H1 (cell line): ENCODE measurements around the gene AGPAT4. TPM values are rescaled to one million over a fixed set of nuclear protein-coding genes. Genes with fewer than 3 reads are reported as not detected.

Experiments used
- CTCF ChIA-PET: fragments of 300-600 bp; sonication (Branson Sonifier 250); formaldehyde crosslinking; loops from one replicate; lab custom pipeline; 2021; ENCODE audit not compliant: partially characterized antibody; lab: Charles Lee
- POLR2A ChIA-PET: fragments of 300-600 bp; sonication (Branson Sonifier 250); formaldehyde crosslinking; loops from one replicate; lab custom pipeline; 2021; ENCODE audit warnings: inconsistent platforms; ENCODE audit not compliant: partially characterized antibody; lab: Charles Lee
- DNase-seq, 2 experiments: peaks; one replicate each; pipeline versions ENCODE4 v3.0.0 to v3.0.0-alpha.2; 2010 to 2022; ENCODE audit warnings: low spot score in 2 of 2, low read depth in 1 of 2, mixed read lengths in 1 of 2
- FAIRE-seq: peaks from 2 replicates; lab custom pipeline; 2011; peaks lifted over from hg19 to GRCh38; lab: Jason Lieb, UNC
- H2AFZ ChIP-seq: 2 replicates; pipeline ENCODE4 v1.8.1; 2012; ENCODE audit warnings: low read length, inconsistent platforms
- H2AK5ac ChIP-seq: 2 replicates; pipeline ENCODE4 v1.6.1; 2013; ENCODE audit warnings: low read depth, low read length
- H2BK120ac ChIP-seq: replicated peaks from 2 replicates; pipeline ENCODE3; 2013; ENCODE audit warnings: low read depth, low read length, inconsistent platforms
- H2BK12ac ChIP-seq: 2 replicates; pipeline ENCODE4 v1.6.1; 2013; ENCODE audit warnings: low read depth, low read length
- H2BK15ac ChIP-seq: 2 replicates; pipeline ENCODE4 v1.6.1; 2013; ENCODE audit warnings: low read length
- H2BK20ac ChIP-seq: 2 replicates; pipeline ENCODE4 v1.6.1; 2013; ENCODE audit warnings: low read length
- H2BK5ac ChIP-seq: 2 replicates; pipeline ENCODE4 v1.6.1; 2013; ENCODE audit warnings: low read depth, low read length
- H3K14ac ChIP-seq: 2 replicates; pipeline ENCODE4 v1.6.1; 2013; ENCODE audit warnings: inconsistent platforms; ENCODE audit not compliant: insufficient read length
- H3K18ac ChIP-seq: 2 replicates; pipeline ENCODE4 v1.6.1; 2013; ENCODE audit warnings: low read length; ENCODE audit errors: extremely low read depth
- H3K23ac ChIP-seq: 2 replicates; pipeline ENCODE4 v1.6.1; 2013; ENCODE audit warnings: inconsistent platforms; ENCODE audit not compliant: insufficient read length
- H3K23me2 ChIP-seq: 2 replicates; pipeline ENCODE4 v1.6.1; 2013; ENCODE audit warnings: low read depth, low read length
- H3K27ac ChIP-seq: 2 replicates; pipeline ENCODE4 v1.6.1; 2011; ENCODE audit warnings: low read depth, low read length, inconsistent platforms
- H3K27me3 ChIP-seq, 4 experiments: replicated peaks in 1 of 4; 1 replicate in 1 of 4; 2 replicates in 3 of 4; pipeline versions ENCODE4 v1.6.1 to v1.8.1; 2011 to 2013; ENCODE audit warnings: low read length in 3 of 4, mild to moderate bottlenecking in 3 of 4, inconsistent platforms in 2 of 4, mixed read lengths in 2 of 4, moderate library complexity in 1 of 4; ENCODE audit not compliant: control insufficient read depth in 3 of 4, insufficient read depth in 3 of 4; ENCODE audit errors: extremely low read depth in 1 of 4
- H3K36me3 ChIP-seq, 4 experiments: 2 replicates each; pipeline versions ENCODE4 v1.6.1 to v1.8.1; 2011 to 2013; ENCODE audit warnings: mild to moderate bottlenecking in 4 of 4, low read length in 3 of 4, moderate library complexity in 2 of 4, control low read depth in 1 of 4, inconsistent platforms in 1 of 4; ENCODE audit not compliant: insufficient read depth in 4 of 4, control insufficient read depth in 2 of 4
- H3K4ac ChIP-seq: replicated peaks from 2 replicates; pipeline ENCODE3; 2013; ENCODE audit warnings: low read length, low read depth, mixed read lengths, inconsistent platforms; ENCODE audit not compliant: insufficient read length
- H3K4me1 ChIP-seq, 4 experiments: replicated peaks in 1 of 4; 1 replicate in 1 of 4; 2 replicates in 3 of 4; pipeline versions ENCODE4 v1.6.1 to v1.8.1; 2011 to 2013; ENCODE audit warnings: low read length in 3 of 4, inconsistent platforms in 2 of 4, mixed read lengths in 1 of 4; ENCODE audit not compliant: insufficient read depth in 4 of 4, control insufficient read depth in 3 of 4
- H3K4me2 ChIP-seq, 2 experiments: 2 replicates each; pipeline versions ENCODE4 v1.6.1 to v1.8.1; 2011 to 2013; ENCODE audit warnings: low read depth in 2 of 2, low read length in 2 of 2, control low read depth in 1 of 2, inconsistent platforms in 1 of 2, mild to moderate bottlenecking in 1 of 2; ENCODE audit not compliant: insufficient read depth in 1 of 2
- H3K4me3 ChIP-seq, 4 experiments: fragments of 200-600, 300-600 bp in 1 of 4; sonication (generic), shearing (Covaris generic), sonication (Bioruptor Twin) in 1 of 4; 2 replicates each; pipeline versions ENCODE4 v1.5.1 to v1.8.1; 2011 to 2016; ENCODE audit warnings: low read length in 4 of 4, low read depth in 3 of 4, control low read depth in 2 of 4, inconsistent platforms in 2 of 4, mild to moderate bottlenecking in 2 of 4, mixed read lengths in 1 of 4, moderate library complexity in 1 of 4; ENCODE audit not compliant: insufficient read depth in 2 of 4; ENCODE audit errors: extremely low read depth in 1 of 4
- H3K56ac ChIP-seq: replicated peaks from 2 replicates; pipeline ENCODE3; 2013; ENCODE audit warnings: low read depth, mild to moderate bottlenecking, mixed read lengths, low read length, inconsistent platforms; ENCODE audit not compliant: insufficient read length
- H3K79me1 ChIP-seq: 2 replicates; pipeline ENCODE4 v1.6.1; 2013; ENCODE audit warnings: low read depth, low read length, control low read depth
- H3K79me2 ChIP-seq, 2 experiments: 2 replicates each; pipeline versions ENCODE4 v1.6.1 to v1.8.1; 2012 to 2013; ENCODE audit warnings: low read length in 2 of 2, mild to moderate bottlenecking in 2 of 2, inconsistent platforms in 1 of 2; ENCODE audit not compliant: insufficient read depth in 2 of 2, control insufficient read depth in 1 of 2
- H3K9ac ChIP-seq, 4 experiments: replicated peaks in 1 of 4; 1 replicate in 1 of 4; 2 replicates in 3 of 4; pipeline versions ENCODE4 v1.6.1 to v1.8.1; 2011 to 2013; ENCODE audit warnings: low read depth in 3 of 4, low read length in 3 of 4, control low read depth in 2 of 4, mild to moderate bottlenecking in 2 of 4, moderate library complexity in 2 of 4, inconsistent platforms in 1 of 4; ENCODE audit errors: extremely low read depth in 1 of 4
- H3K9me3 ChIP-seq, 2 experiments: 2 replicates each; pipeline versions ENCODE4 v1.6.1 to v1.8.1; 2012 to 2013; ENCODE audit warnings: mild to moderate bottlenecking in 2 of 2, moderate library complexity in 2 of 2, control low read depth in 1 of 2, inconsistent platforms in 1 of 2, low read depth in 1 of 2, low read length in 1 of 2, mixed read lengths in 1 of 2; ENCODE audit not compliant: insufficient read depth in 2 of 2
- H4K20me1 ChIP-seq, 2 experiments: replicated peaks in 1 of 2; 2 replicates each; pipeline versions ENCODE3 to v1.8.1; 2011 to 2013; ENCODE audit warnings: inconsistent platforms in 2 of 2, low read length in 2 of 2, mild to moderate bottlenecking in 1 of 2; ENCODE audit not compliant: insufficient read depth in 2 of 2, control insufficient read depth in 1 of 2
- H4K5ac ChIP-seq: 2 replicates; pipeline ENCODE4 v1.6.1; 2013; ENCODE audit warnings: low read length, low read depth, mixed read lengths, inconsistent platforms; ENCODE audit not compliant: insufficient read length
- H4K8ac ChIP-seq: 2 replicates; pipeline ENCODE4 v1.8.0; 2013; ENCODE audit warnings: mild to moderate bottlenecking, moderate library complexity, low read length, inconsistent platforms; ENCODE audit not compliant: insufficient read depth; ENCODE audit errors: extremely low read depth
- H4K91ac ChIP-seq: replicated peaks from 2 replicates; pipeline ENCODE3; 2013; ENCODE audit warnings: low read length, mixed read lengths, inconsistent platforms; ENCODE audit not compliant: insufficient read length
- EGR1 ChIP-seq: IDR thresholded peaks from 2 replicates; pipeline ENCODE4 v1.6.1; 2011; ENCODE audit warnings: low read depth, low read length, borderline replicate concordance
- GABPA ChIP-seq: IDR thresholded peaks from 2 replicates; pipeline ENCODE4 v1.6.1; 2011; ENCODE audit warnings: mild to moderate bottlenecking, low read length, moderate library complexity, borderline replicate concordance; ENCODE audit not compliant: insufficient read depth
- HDAC2 ChIP-seq, 2 experiments: fragments of 300-600 bp in 1 of 2; sonication (generic) in 1 of 2; IDR thresholded peaks; 2 replicates each; pipeline ENCODE4 v1.6.1; 2011 to 2012; ENCODE audit warnings: low read depth in 2 of 2, low read length in 2 of 2, mild to moderate bottlenecking in 2 of 2, moderate library complexity in 2 of 2, borderline replicate concordance in 1 of 2, inconsistent platforms in 1 of 2
- RNF2 ChIP-seq: fragments of 200-900, 300-1000 bp; sonication (generic); IDR thresholded peaks from 2 replicates; pipeline ENCODE4 v1.7.1; 2016; ENCODE audit warnings: borderline replicate concordance, low read depth, mild to moderate bottlenecking, antibody characterized with exemption, low read length; ENCODE audit not compliant: poor library complexity, severe bottlenecking; ENCODE audit errors: missing control alignments
- SP1 ChIP-seq: IDR thresholded peaks from 2 replicates; pipeline ENCODE4 v1.6.1; 2011; ENCODE audit warnings: low read depth, low read length
- USF2 ChIP-seq: IDR thresholded peaks from 2 replicates; pipeline ENCODE4 v1.6.1; 2011; ENCODE audit warnings: low read length, improper control_type of control experiment
- WGBS, 2 experiments: shearing (Covaris generic) in 1 of 2; methylation state at CpG; one replicate each; pipeline versions ENCODE4 v1.1.6 to v1.1.7; 2013 to 2015; ENCODE audit warnings: low lambda C conversion rate in 2 of 2, mixed read lengths in 2 of 2, inconsistent platforms in 1 of 2, low coverage in 1 of 2, missing lambda C conversion rate in 1 of 2; ENCODE audit not compliant: insufficient replicate concordance in 2 of 2, insufficient coverage in 1 of 2, insufficient read length in 1 of 2; ENCODE audit errors: extremely low coverage in 1 of 2, missing lambda C conversion rate in 1 of 2; 5-methylcytosine and 5-hydroxymethylcytosine counted together
- polyA plus RNA-seq, 7 experiments: library from polyadenylated mRNA; depleted of rRNA in 3 of 7; stranded (reverse) in 5 of 7; unstranded in 2 of 7; fragments of >200 nt in 5 of 7; fragments of 200-250 nt in 2 of 7; gene quantifications; 1 replicate in 5 of 7; 2 replicates in 1 of 7; 4 replicates in 1 of 7; pipeline versions ENCODE4 v1.2.1 to v1.2.3, GENCODE V29; 2011 to 2013; ENCODE audit warnings: missing spikeins in 2 of 7, mixed read lengths in 2 of 7
- total RNA-seq: library from RNA; stranded (reverse); fragmentation: NEBNext Ultra II Directional; extraction: Animal tissue kit (Norgen Biotek cat#: 25700); gene quantifications from 2 replicates; pipeline ENCODE4 v1.2.1, GENCODE V29; 2021

Gene AGPAT4
- total and polyA plus RNA-seq, 2 of the 8 experiments (the other 6 are each of a cell fraction or from before 2014, with no cell fraction given): 13.5 to 23.8 TPM

GRCh38 chr6:161216616-161217205 is 57.1 kb downstream of the AGPAT4 start:
- no peak overlapping the region for H2BK20ac ChIP-seq
- 95% methylated on average over 20 of the region's 20 CpGs; no CpG with 5 or more reads in 1 of the 2 experiments for WGBS, 2 experiments
- no peak overlapping the region for H4K5ac ChIP-seq
- DNase-seq (no peak), FAIRE-seq (no peak)
- no peak overlapping the region for H3K23ac ChIP-seq
- TF ChIP-seq USF2 (no peak), HDAC2 (IDR thresholded peaks at IDR 0.05; ENCODE audit: borderline replicate concordance in 1 of 2, low read depth in 2 of 2, low read length in 2 of 2) (no peak), SP1 (no peak), RNF2 (no peak), GABPA (no peak), EGR1 (no peak)
- no peak overlapping the region for H3K4me3 ChIP-seq
- no peak overlapping the region for H2BK15ac ChIP-seq
- H4K20me1 ChIP-seq: no peaks in the 10 kb centered on the region
- H4K91ac ChIP-seq: no peak overlapping the region
- no peak overlapping the region for H3K4me2 ChIP-seq
- no peak overlapping the region for H3K4ac ChIP-seq
- H3K27me3 ChIP-seq: no peaks in the 10 kb centered on the region
- H3K9me3 ChIP-seq: peaks cover 26 to 35% of the 10 kb centered on the region in 2 experiments
- no peak overlapping the region for H2BK120ac ChIP-seq
- CTCF ChIA-PET: interaction anchor here (1.4 kb wide), 1 partner anchor 115 kb away, joined by 3 read pairs; no protein-coding TSS in a partner anchor
- no peak overlapping the region for H2BK5ac ChIP-seq
- peaks cover 0 to 28% (median 14%) of the 10 kb centered on the region in 4 experiments; a peak in 6 of 8 replicates for H3K36me3 ChIP-seq
- H3K4me1 ChIP-seq: no peaks in the 10 kb centered on the region
- no peak overlapping the region for H2AK5ac ChIP-seq
- H3K27ac ChIP-seq: no peak overlapping the region
- H2BK12ac ChIP-seq: no peak overlapping the region
- H3K23me2 ChIP-seq: no peaks in the 10 kb centered on the region
- no peak overlapping the region for H4K8ac ChIP-seq
- peaks cover 6 to 25% of the 10 kb centered on the region in 2 experiments; a peak in 3 of 4 replicates for H3K79me2 ChIP-seq
- no peak overlapping the region for H2AFZ ChIP-seq
- no peak overlapping the region for H3K14ac ChIP-seq
- no peak overlapping the region for H3K18ac ChIP-seq
- no peak overlapping the region for H3K56ac ChIP-seq
- POLR2A ChIA-PET: no interaction called here
- peaks cover 4% of the 10 kb centered on the region; the same call in 1 of the 2 replicates for H3K79me1 ChIP-seq
- H3K9ac ChIP-seq: no peak overlapping the region
